ENCODE measurements around the gene KIF21B.

The KIF21B gene

GRCh38 chr1:200985481-200985880 is 38.0 kb downstream of the KIF21B start:
- H3K4me3 ChIP-seq (ENCODE audit: low read length, poor library complexity, severe bottlenecking), result no peak overlapping the region
- no peak for TF ChIP-seq CTCF (conservative IDR thresholded peaks at IDR 0.05; ENCODE audit: low read length)
- no peak for TF ChIP-seq EZH2phosphoT487 (IDR thresholded peaks at IDR 0.05; ENCODE audit: borderline replicate concordance)
- no peak overlapping the region for H3K9ac ChIP-seq (ENCODE audit: low read depth, low read length, poor library complexity, severe bottlenecking)
- no peak overlapping the region for H3K4me2 ChIP-seq (ENCODE audit: low read depth, low read length, poor library complexity, severe bottlenecking)
- H3K4me1 ChIP-seq (ENCODE audit: insufficient read depth, low read length, poor library complexity, severe bottlenecking), result no peaks in the 10 kb centered on the region
- no peaks in the 10 kb centered on the region for H3F3A ChIP-seq (ENCODE audit: low read depth)
- no peaks in the 10 kb centered on the region for H4K20me1 ChIP-seq (ENCODE audit: insufficient read depth, low read length, poor library complexity, severe bottlenecking)
- H3K9me2 ChIP-seq (replicated peaks; ENCODE audit: low read depth, low read length), result no peaks in the 10 kb centered on the region
- no peak overlapping the region for H2AFZ ChIP-seq (ENCODE audit: low read length)
- H3K27me3 ChIP-seq (ENCODE audit: insufficient read depth, low read length, poor library complexity, severe bottlenecking), result no peaks in the 10 kb centered on the region
- no peaks in the 10 kb centered on the region for H3K79me2 ChIP-seq (ENCODE audit: insufficient read depth, low read length)
- no peaks in the 10 kb centered on the region for H3K9me3 ChIP-seq (ENCODE audit: insufficient read depth, low read depth, low read length)
- H3K36me3 ChIP-seq (ENCODE audit: insufficient read depth, low read length), result peaks cover 70% of the 10 kb centered on the region; the same call in 1 of the 2 replicates

- Histone ChIP-seq H3K27me3 (ENCODE audit: insufficient read depth, low read length, poor library complexity, severe bottlenecking) (no peaks in the 10 kb centered on the region), H3K9ac (ENCODE audit: low read depth, low read length, poor library complexity, severe bottlenecking) (no peak overlapping the region), H3F3A (ENCODE audit: low read depth) (no peaks in the 10 kb centered on the region), H2AFZ (ENCODE audit: low read length) (no peak overlapping the region), H3K36me3 (ENCODE audit: insufficient read depth, low read length) (peaks cover 71% of the 10 kb centered on the region; the same call in 1 of the 2 replicates), H3K4me1 (ENCODE audit: insufficient read depth, low read length, poor library complexity, severe bottlenecking) (no peaks in the 10 kb centered on the region), H4K20me1 (ENCODE audit: insufficient read depth, low read length, poor library complexity, severe bottlenecking) (no peaks in the 10 kb centered on the region), H3K4me3 (ENCODE audit: low read length, poor library complexity, severe bottlenecking) (no peak overlapping the region), H3K79me2 (ENCODE audit: insufficient read depth, low read length) (no peaks in the 10 kb centered on the region), H3K9me2 (replicated peaks; ENCODE audit: low read depth, low read length) (no peaks in the 10 kb centered on the region), H3K4me2 (ENCODE audit: low read depth, low read length, poor library complexity, severe bottlenecking) (no peak overlapping the region), H3K9me3 (ENCODE audit: insufficient read depth, low read depth, low read length) (peaks cover 4% of the 10 kb centered on the region; the same call in 1 of the 2 replicates)
- TF ChIP-seq CTCF (conservative IDR thresholded peaks at IDR 0.05; ENCODE audit: low read length) (no peak), EZH2phosphoT487 (IDR thresholded peaks at IDR 0.05; ENCODE audit: borderline replicate concordance) (no peak)
Observed at GRCh38 chr1:200983035-200983561, 40.4 kb downstream of the KIF21B start.

GRCh38 chr1:200982071-200982945 is 41.2 kb downstream of the KIF21B start:
- Histone ChIP-seq H2AFZ (ENCODE audit: low read length) (no peak overlapping the region), H3K9ac (ENCODE audit: low read depth, low read length, poor library complexity, severe bottlenecking) (no peak overlapping the region), H3K27me3 (ENCODE audit: insufficient read depth, low read length, poor library complexity, severe bottlenecking) (no peaks in the 10 kb centered on the region), H3K4me1 (ENCODE audit: insufficient read depth, low read length, poor library complexity, severe bottlenecking) (no peaks in the 10 kb centered on the region), H3K79me2 (ENCODE audit: insufficient read depth, low read length) (no peaks in the 10 kb centered on the region), H3K36me3 (ENCODE audit: insufficient read depth, low read length) (peaks cover 66% of the 10 kb centered on the region; the same call in 1 of the 2 replicates), H3K9me3 (ENCODE audit: insufficient read depth, low read depth, low read length) (peaks cover 4% of the 10 kb centered on the region; the same call in 1 of the 2 replicates), H3K9me2 (replicated peaks; ENCODE audit: low read depth, low read length) (no peaks in the 10 kb centered on the region), H3F3A (ENCODE audit: low read depth) (no peaks in the 10 kb centered on the region), H4K20me1 (ENCODE audit: insufficient read depth, low read length, poor library complexity, severe bottlenecking) (no peaks in the 10 kb centered on the region), H3K4me3 (ENCODE audit: low read length, poor library complexity, severe bottlenecking) (no peak overlapping the region), H3K4me2 (ENCODE audit: low read depth, low read length, poor library complexity, severe bottlenecking) (no peak overlapping the region)
- TF ChIP-seq EZH2phosphoT487 (IDR thresholded peaks at IDR 0.05; ENCODE audit: borderline replicate concordance), result no peak
